PFSK-1 (cell line): ENCODE results near the gene B9D2.

Experiments
- FOXP2 ChIP-seq: optimal IDR thresholded peaks from 2 replicates; pipeline ENCODE3; 2011; ENCODE audit warnings: borderline replicate concordance, control low read depth, inconsistent platforms; ENCODE audit not compliant: insufficient read depth; ENCODE audit errors: extremely low read length, extremely low read depth
- POLR2AphosphoS5 ChIP-seq: IDR thresholded peaks from 2 replicates; pipeline ENCODE4 v1.6.1; 2012; ENCODE audit warnings: low read depth, mild to moderate bottlenecking, control low read depth, low read length, moderate library complexity
- REST ChIP-seq, 2 experiments: IDR thresholded peaks; 2 replicates each; pipeline versions ENCODE4 v1.6.1 to v1.8.0; 2011 to 2012; ENCODE audit warnings: low read depth in 2 of 2, low read length in 2 of 2, control low read depth in 1 of 2, inconsistent platforms in 1 of 2, mild to moderate bottlenecking in 1 of 2, moderate library complexity in 1 of 2; ENCODE audit not compliant: insufficient read depth in 1 of 2
- SIN3A ChIP-seq: IDR thresholded peaks from 2 replicates; pipeline ENCODE4 v1.6.1; 2012; ENCODE audit warnings: mild to moderate bottlenecking, low read length, moderate library complexity, borderline replicate concordance; ENCODE audit not compliant: insufficient read depth
- TAF1 ChIP-seq: IDR thresholded peaks from 2 replicates; pipeline ENCODE4 v1.6.1; 2012; ENCODE audit warnings: low read length, control low read depth, borderline replicate concordance; ENCODE audit not compliant: insufficient read depth

Gene B9D2

DNA sequence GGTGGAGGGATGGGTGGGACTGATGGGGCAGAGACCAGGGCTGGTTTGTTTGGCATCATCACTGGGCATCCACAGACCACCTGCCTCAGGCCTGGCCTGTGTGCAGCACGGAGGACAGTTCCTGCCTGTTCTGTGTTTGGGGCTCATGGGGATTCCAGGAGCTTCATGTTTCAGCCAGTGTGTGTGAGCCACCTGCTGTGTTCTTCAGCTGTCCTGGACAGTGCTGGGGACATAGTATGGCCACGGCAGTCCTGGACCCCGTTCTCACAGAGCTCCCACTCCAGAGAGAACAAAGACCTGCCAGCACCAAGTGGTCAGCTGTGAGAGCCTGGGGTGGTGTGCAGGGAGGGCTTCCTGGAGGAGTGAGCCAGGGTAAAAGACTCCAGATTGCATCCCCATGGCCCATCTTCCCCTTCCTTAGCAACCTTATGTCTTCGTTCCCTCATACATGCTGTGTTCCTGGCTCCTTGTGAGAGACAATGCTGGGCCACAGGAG, 55.9 kb downstream of the B9D2 start:
- TF ChIP-seq TAF1 = no peak
- TF ChIP-seq REST (IDR thresholded peaks at IDR 0.05; ENCODE audit: insufficient read depth in 1 of 2, low read depth in 2 of 2, low read length in 2 of 2) = no peak
- no peak for TF ChIP-seq SIN3A
- no peak for TF ChIP-seq POLR2AphosphoS5
- TF ChIP-seq FOXP2 = no peak

- TF ChIP-seq SIN3A (no peak), REST (IDR thresholded peaks at IDR 0.05; ENCODE audit: insufficient read depth in 1 of 2, low read depth in 2 of 2, low read length in 2 of 2) (no peak), POLR2AphosphoS5 (no peak)
These were observed 56.7 kb downstream of the B9D2 start for GRCh38 chr19:41307090-41307875.

GRCh38 chr19:41305927-41306793, 57.8 kb downstream of the B9D2 start:
- TF ChIP-seq POLR2AphosphoS5 (0 out of 2 replicates have a peak, but pooled peaks have one; percentile 25), REST (IDR thresholded peaks at IDR 0.05; ENCODE audit: insufficient read depth in 1 of 2, low read depth in 2 of 2, low read length in 2 of 2) (peak; percentile 48 to 79; a peak in 2 of 4 replicates), TAF1 (no peak), FOXP2 (no peak), SIN3A (no peak)

DNA sequence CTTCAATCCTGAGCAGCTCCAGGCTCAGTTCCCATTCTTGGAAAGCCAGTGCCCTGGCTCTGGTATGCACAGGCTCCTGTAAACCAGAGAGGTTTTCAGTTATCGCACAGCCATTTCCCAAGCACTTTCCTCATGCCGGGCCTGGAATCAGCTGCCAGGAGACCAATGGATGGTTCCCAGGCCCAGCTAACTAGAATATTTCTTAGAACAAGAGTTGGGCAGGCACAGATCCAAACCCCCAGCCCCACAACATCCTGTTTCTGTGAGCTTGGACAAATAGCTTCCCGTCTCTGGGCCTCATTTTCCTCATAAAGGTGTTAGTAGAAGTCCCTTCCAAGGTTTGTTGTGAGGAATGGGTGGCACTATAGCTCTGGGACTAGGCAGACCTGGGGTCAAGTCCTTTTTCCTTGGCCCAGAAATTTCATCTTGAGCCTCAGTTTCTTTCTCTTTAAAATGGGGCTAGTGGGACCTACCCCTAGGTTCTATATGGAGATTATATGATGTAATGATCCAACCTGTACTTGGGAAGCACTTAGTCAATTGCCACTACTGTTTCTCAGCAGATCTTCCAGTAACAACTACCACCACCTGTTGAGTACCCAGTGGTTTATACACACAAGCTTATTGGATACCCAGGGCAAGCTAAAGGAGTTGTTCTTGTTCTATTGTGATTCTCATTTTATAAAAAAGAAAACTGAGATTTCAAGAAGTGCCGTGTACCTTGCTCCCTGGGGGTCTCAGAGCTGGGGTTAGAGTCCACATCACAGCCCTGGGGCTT, 59.1 kb downstream of the B9D2 start:
- TF ChIP-seq FOXP2 (no peak), POLR2AphosphoS5 (no peak), TAF1 (no peak), SIN3A (no peak), REST (IDR thresholded peaks at IDR 0.05; ENCODE audit: insufficient read depth in 1 of 2, low read depth in 2 of 2, low read length in 2 of 2) (no peak)
